Loucy (cell line): ENCODE data around the gene DSC1.

Source experiments
- H2AFZ ChIP-seq: fragments of 200-600 bp; sonication (generic); 2 replicates; pipeline ENCODE4 v1.6.0; 2016; ENCODE audit warnings: antibody characterized with exemption, mild to moderate bottlenecking, low read length, moderate library complexity
- H3F3A ChIP-seq: fragments of 200-600 bp; 2 replicates; pipeline ENCODE4 v1.6.0; 2016; ENCODE audit warnings: antibody characterized with exemption, low read depth, mild to moderate bottlenecking
- H3K27me3 ChIP-seq: fragments of 200-600 bp; sonication (generic); 2 replicates; pipeline ENCODE4 v1.6.1; 2014; ENCODE audit warnings: low read length, mild to moderate bottlenecking; ENCODE audit not compliant: insufficient read depth, poor library complexity, severe bottlenecking
- H3K36me3 ChIP-seq: fragments of 200-600 bp; sonication (generic); 2 replicates; pipeline ENCODE4 v1.6.1; 2016; ENCODE audit warnings: low read length; ENCODE audit not compliant: insufficient read depth
- H3K4me1 ChIP-seq: fragments of 200-600 bp; sonication (generic); 2 replicates; pipeline ENCODE4 v1.5.1; 2014; ENCODE audit warnings: low read length, mild to moderate bottlenecking; ENCODE audit not compliant: insufficient read depth, poor library complexity, severe bottlenecking
- H3K4me2 ChIP-seq: fragments of 200-600 bp; sonication (generic); 2 replicates; pipeline ENCODE4 v1.6.0; 2014; ENCODE audit warnings: antibody characterized with exemption, low read length, low read depth, mild to moderate bottlenecking; ENCODE audit not compliant: poor library complexity, severe bottlenecking
- H3K4me3 ChIP-seq: fragments of 200-600 bp; sonication (generic); 2 replicates; pipeline ENCODE4 v1.5.1; 2014; ENCODE audit warnings: low read length, mild to moderate bottlenecking, mixed read lengths; ENCODE audit not compliant: poor library complexity, severe bottlenecking
- H3K79me2 ChIP-seq: fragments of 200-600 bp; sonication (generic); 2 replicates; pipeline ENCODE4 v1.6.1; 2014; ENCODE audit warnings: low read length; ENCODE audit not compliant: insufficient read depth
- H3K9ac ChIP-seq: fragments of 200-600 bp; sonication (generic); 2 replicates; pipeline ENCODE4 v1.6.0; 2014; ENCODE audit warnings: mild to moderate bottlenecking, low read depth, low read length, moderate library complexity; ENCODE audit not compliant: poor library complexity, severe bottlenecking
- H3K9me2 ChIP-seq: fragments of 200-600 bp; sonication (generic); replicated peaks from 2 replicates; pipeline ENCODE4 v1.6.1; 2016; ENCODE audit warnings: low read depth, low read length, mixed read lengths
- H3K9me3 ChIP-seq: fragments of 200-600 bp; sonication (generic); 2 replicates; pipeline ENCODE4 v1.6.1; 2014; ENCODE audit warnings: mild to moderate bottlenecking, antibody characterized with exemption, low read length, low read depth; ENCODE audit not compliant: insufficient read depth
- H4K20me1 ChIP-seq: fragments of 200-600 bp; sonication (generic); 2 replicates; pipeline ENCODE4 v1.6.0; 2014; ENCODE audit warnings: antibody characterized with exemption, low read length, mild to moderate bottlenecking; ENCODE audit not compliant: insufficient read depth, poor library complexity, severe bottlenecking
- EZH2phosphoT487 ChIP-seq: fragments of 200-600 bp; IDR thresholded peaks from 2 replicates; pipeline ENCODE4 v1.6.1; 2018; ENCODE audit warnings: antibody characterized with exemption, mild to moderate bottlenecking, moderate library complexity, borderline replicate concordance
- TF ChIP-seq, protein P1 (sequence below): fragments of 200-600 bp; sonication (generic); conservative IDR thresholded peaks from 2 replicates; pipeline ENCODE4 v1.5.1; 2014; ENCODE audit warnings: mild to moderate bottlenecking, antibody characterized with exemption, low read length

Gene DSC1

GRCh38 chr18:31103423-31103822, 59.2 kb downstream of the DSC1 start:
- no peaks in the 10 kb centered on the region for H3K27me3 ChIP-seq
- no peaks in the 10 kb centered on the region for H3K79me2 ChIP-seq
- no peaks in the 10 kb centered on the region for H3K4me1 ChIP-seq
- H3K36me3 ChIP-seq, result no peaks in the 10 kb centered on the region
- no peak overlapping the region for H3K4me2 ChIP-seq
- H3K9me3 ChIP-seq, result no peaks in the 10 kb centered on the region
- no peaks in the 10 kb centered on the region for H3F3A ChIP-seq
- H3K4me3 ChIP-seq, result no peak overlapping the region
- H2AFZ ChIP-seq, result no peak overlapping the region
- TF ChIP-seq EZH2phosphoT487, result no peak
- TF ChIP-seq, protein P1, sequence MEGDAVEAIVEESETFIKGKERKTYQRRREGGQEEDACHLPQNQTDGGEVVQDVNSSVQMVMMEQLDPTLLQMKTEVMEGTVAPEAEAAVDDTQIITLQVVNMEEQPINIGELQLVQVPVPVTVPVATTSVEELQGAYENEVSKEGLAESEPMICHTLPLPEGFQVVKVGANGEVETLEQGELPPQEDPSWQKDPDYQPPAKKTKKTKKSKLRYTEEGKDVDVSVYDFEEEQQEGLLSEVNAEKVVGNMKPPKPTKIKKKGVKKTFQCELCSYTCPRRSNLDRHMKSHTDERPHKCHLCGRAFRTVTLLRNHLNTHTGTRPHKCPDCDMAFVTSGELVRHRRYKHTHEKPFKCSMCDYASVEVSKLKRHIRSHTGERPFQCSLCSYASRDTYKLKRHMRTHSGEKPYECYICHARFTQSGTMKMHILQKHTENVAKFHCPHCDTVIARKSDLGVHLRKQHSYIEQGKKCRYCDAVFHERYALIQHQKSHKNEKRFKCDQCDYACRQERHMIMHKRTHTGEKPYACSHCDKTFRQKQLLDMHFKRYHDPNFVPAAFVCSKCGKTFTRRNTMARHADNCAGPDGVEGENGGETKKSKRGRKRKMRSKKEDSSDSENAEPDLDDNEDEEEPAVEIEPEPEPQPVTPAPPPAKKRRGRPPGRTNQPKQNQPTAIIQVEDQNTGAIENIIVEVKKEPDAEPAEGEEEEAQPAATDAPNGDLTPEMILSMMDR, result no peak
- H3K9me2 ChIP-seq, result no peaks in the 10 kb centered on the region
- no peaks in the 10 kb centered on the region for H4K20me1 ChIP-seq
- H3K9ac ChIP-seq, result no peak overlapping the region

DNA sequence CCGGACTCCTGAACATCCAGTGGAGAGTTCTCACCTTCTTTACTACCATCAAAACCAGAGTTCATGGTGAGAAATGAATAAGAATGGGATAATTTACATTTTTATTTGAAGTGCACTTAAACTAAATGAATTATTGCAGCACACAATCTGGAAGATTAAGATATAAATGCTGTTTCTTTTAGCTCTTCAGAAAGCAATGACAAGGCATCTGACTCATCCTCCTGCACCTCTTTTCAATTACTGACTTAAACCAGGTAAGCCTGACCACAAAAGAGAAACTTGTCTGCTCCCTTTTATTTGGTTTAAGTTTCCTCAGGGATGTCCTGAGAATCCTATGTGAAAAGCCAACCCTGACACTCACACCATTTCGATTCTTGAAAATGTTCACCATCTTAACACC, 59.7 kb downstream of the DSC1 start:
- Histone ChIP-seq H3K4me3 (no peak overlapping the region), H4K20me1 (no peaks in the 10 kb centered on the region), H3K4me1 (no peaks in the 10 kb centered on the region), H2AFZ (no peak overlapping the region), H3K36me3 (no peaks in the 10 kb centered on the region), H3K27me3 (no peaks in the 10 kb centered on the region), H3K9ac (no peak overlapping the region), H3K79me2 (no peaks in the 10 kb centered on the region), H3K9me3 (no peaks in the 10 kb centered on the region), H3K9me2 (no peaks in the 10 kb centered on the region), H3F3A (no peaks in the 10 kb centered on the region), H3K4me2 (no peak overlapping the region)
- TF ChIP-seq EZH2phosphoT487, result no peak
- TF ChIP-seq, protein P1, result no peak

DNA sequence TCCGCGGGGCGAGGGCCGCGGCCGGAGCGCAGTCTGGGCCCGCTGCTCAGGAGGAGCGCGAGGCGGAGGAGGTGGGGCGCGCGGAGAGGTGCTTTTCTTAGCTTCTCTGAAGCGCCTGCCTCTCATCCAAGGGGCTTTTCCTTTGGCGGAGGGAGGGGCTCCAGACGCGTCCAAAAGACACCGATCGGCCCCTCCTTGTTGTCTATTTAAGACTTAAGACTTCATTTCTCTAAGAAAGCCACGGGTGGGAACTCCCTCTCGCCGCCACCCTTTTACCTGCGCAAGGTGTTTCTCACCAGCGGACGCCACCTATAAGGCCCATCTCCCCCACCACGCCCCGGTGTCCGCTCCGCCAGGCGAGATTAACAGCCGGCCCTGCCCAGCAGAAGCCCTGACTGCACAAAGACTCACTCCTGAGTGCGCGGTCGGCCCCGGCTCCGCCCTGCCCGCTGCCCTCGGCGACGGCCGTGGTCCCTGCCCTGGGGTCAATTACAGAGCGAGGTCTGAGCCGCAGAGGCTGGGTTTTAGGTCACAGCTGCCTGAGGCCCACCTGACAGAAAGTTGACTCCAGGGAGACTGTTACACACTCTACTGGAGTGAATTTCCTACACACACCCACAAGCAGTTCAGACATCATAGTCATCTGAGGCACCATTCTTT, 60.5 kb downstream of the DSC1 start, which contains the start of gene DSC2:
TSS of gene DSC2 (minus strand) at position 397 of the 660 bp plus-strand sequence. CDS start 450 bp downstream, outside the sequence.
- H3K9me3 ChIP-seq, result no peaks in the 10 kb centered on the region
- H3K4me2 ChIP-seq, result no peak within 1 kb of the TSS
- H3K4me3 ChIP-seq, result no peak within 1 kb of the TSS
- no peak within 1 kb of the TSS for H3K9ac ChIP-seq
- H3K9me2 ChIP-seq, result no peaks in the 10 kb centered on the region
- TF ChIP-seq EZH2phosphoT487, result no peak
- TF ChIP-seq, protein P1, result no peak
- no peak within 1 kb of the TSS for H2AFZ ChIP-seq
- no peaks in the 10 kb centered on the region for H3K79me2 ChIP-seq
- no peaks in the 10 kb centered on the region for H3K27me3 ChIP-seq
- no peaks in the 10 kb centered on the region for H3K4me1 ChIP-seq
- no peaks in the 10 kb centered on the region for H3F3A ChIP-seq
- no peaks in the 10 kb centered on the region for H4K20me1 ChIP-seq
- H3K36me3 ChIP-seq, result no peaks in the 10 kb centered on the region
